SIG-M5 (cell line): ENCODE results near the gene JUP.

Experiments
- DNase-seq: peaks from one replicate; lab custom pipeline; 2025; lab: John Stamatoyannopoulos, UW

Gene JUP

DNA sequence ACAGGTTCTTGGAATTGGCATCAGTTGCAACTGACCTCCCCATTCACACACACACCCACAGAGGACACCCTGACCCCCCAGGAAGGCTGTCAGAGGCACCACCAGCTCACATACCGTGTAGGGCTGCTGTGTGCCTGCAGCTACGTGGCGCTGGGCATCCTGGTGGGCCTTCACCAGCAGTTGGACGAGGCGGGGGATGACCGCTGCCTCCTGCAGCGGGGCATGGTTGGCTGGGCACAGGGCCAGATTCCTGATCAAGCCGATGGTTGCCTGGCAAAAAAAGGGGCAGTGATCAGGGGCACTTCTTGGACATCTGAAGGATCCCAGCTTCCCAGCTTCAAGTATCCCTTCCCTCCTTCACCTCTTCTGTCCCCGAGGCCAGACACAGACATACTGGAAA, 27.9 kb downstream of the JUP start:
- no peak for DNase-seq

DNA sequence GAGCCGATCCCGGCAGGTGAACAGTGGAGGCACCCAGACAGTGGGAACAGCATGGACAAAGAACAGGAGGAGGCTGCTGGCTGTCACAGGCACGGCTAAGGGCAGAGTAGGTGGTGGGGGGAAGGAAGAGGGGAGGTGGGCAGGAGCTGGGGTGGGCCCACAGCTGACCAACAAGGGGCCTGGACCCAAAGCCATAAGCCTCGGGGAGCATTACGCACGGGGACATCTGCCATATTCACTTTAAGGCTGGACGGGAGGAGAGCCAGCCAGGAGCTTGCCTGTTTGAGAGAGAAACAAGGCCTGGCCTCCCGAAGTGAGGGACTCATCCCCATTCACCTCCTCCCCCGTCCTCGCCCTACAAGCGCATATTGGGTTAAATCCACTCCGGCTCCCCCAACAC, 32.4 kb downstream of the JUP start:
- no peak for DNase-seq

DNA sequence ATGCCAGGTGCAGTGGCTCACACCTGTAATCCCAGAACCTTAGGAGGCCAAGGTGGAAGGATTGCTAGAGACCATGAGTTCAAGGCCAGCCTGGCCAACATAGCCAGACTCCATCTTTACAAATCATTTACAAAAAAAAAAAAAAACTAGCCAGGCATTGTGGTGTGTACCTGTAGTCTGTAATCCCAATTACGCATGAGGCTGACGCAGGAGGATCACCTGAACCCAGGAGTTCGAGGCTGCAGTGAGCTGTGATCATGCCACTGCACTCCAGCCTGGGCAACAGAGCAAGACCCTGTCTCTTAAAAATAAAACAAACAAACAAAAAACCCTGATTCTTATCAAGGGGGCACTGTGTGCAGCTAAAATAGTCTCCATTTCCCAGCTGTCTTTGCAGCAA, 35.2 kb downstream of the JUP start:
- no peak for DNase-seq

DNA sequence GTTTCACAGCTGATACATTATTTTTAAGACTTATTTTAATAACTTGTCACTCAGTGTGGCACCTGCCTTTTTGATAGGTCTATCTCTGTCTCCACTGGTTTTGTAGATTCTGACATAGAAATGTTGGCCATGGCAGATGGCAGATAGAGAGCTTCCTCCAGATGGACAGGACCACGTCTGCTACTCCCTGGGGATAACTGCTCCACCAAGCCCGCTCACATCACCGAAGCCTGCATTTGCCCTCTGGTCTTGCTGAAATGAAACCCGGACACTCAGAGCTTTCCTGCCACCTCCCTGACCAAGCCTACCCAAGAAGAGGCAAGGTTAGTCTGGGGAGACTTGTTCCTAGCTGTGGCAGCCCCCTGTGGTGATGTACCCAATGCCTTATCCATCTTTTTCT, 35.6 kb downstream of the JUP start:
- DNase-seq: no peak

DNA sequence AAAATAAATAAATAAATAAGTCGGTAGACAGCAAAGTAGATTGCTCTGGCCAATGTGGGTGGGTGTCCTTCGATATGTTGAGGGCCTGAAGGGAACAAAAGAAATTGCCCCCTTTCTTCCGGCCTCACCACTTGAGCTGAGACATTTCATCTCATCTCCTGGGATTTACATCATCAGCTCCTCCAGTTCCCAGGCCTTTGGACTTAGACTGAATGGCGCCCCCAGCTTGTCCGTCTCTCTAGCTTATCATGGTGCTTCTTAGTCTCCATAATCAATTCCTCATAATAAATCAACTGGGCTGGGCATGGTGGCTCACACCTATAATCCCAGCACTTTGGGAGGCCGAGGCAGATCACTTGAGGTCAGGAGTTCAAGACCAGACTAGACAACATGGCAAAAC, 38.2 kb downstream of the JUP start:
- no peak for DNase-seq

DNA sequence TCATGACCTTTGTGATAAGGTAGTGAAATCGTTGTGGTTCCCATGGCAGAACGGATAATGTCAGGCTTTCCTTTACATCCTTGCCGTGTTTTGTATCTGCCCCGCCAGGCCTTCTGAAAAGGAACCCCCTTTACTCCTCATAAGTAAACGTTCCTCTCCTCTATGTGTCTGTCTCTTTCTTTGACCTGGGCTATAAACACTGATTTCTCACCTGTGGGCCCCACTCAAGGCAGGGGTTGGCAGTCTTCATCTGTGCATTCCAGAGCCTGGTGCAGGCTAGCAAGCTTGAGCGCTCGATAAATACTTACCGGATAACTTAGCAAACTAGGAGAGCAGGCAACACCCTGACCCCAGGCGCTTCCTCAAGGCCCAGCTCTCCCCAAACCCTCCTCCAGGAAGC, 44.8 kb downstream of the JUP start:
- DNase-seq: no peak

DNA sequence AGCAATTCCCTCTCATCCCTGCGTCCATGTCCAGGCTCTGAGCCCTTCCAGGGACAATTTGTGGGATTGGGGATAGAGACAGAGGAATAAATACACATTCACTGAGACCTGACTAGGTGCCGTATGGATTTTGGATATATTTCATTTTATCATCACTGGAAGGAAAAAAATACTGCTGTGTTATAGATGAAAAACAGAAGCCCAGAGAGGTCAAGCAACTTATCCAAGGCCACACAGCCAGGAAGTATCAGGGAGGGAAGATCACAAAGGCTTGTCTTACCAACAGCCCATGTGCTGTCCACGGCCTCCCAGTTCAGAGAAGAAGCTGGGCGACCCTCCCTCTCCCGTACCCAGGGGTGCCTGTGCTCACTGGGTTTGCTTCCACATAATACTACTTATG, 46.0 kb downstream of the JUP start:
- no peak for DNase-seq

DNA sequence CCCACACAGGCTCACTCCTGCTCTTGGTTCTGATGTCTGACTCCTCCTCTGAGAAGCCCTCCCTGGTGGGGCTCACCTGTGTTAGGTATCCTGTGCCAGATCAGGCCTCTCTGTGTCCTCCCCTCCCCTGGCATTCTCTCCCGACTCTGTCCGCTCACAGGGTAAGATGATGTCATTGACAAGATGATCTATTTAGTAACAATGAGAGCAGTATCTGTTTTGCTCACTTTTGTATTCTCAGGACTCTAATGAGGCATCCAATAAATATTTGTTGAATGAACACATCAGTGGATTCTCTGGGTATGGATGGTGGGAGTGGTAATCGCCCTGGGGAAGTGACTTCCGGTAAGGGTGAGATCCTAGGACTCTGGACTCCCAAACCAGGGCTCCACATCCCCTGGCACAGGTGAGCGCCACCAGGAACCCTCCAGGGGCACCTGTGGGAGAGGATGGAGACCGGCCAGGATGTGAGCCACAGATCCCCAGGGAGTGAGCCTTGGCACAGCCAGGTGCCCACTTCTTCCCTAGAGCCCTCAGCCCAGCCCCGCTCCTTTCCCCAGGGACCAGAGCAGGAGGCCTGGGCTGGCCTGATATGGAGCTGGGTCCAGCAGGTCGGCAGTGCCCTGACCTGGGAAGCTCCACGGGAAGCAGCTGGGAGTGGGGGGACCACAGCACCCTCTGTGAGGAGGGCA, 46.7 kb downstream of the JUP start:
- no peak for DNase-seq

DNA sequence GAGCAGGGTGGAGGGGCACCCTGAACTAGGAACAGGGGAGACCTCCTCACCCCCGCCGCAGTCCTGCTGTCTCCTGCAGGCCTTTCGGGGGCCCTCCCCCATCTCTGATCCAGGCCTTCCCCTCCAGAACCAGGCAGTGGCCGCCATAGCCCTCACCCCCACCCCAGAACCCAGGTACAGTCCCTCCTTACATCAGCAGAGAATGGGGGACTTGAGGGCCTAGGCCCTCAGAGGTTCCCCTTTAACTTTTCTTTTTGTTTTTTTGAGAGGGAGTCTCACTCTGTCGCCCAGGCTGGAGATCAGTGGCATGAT, 47.8 kb downstream of the JUP start:
- DNase-seq: no peak

DNA sequence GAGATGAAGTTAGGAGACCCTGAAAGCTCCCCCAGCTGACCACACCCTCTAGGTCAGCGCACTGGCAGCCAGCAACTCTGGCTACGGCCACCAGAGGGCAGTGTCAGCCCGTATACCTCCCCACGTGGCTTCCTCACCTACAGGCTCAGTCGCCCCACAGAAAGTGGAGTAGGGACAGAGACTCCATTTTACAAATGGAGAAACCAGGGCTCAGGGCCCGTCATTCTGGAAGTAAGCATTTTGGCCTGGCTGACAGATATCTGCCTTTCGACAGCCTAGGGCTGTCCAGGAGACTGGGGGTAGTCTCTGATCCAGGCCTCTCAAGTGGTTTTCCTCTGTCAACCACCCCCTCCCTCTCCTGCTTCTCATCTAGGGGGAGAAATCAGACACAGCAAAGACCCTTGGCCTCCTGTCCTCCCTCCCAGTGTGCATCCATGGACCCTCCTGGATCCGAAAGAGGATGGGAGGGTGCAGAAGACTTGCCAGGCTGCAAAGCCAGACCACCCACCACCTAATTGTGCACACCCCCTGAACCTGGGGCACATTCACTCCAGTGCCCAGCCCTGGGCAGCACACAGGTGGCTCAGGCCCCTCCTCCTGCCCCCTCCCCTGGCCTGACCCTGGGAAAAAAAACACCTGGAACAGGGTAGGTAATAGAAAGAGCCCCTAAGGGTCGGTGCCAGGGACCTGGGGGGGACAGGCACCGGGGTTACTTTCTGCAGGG, 48.3 kb downstream of the JUP start:
- no peak for DNase-seq

DNA sequence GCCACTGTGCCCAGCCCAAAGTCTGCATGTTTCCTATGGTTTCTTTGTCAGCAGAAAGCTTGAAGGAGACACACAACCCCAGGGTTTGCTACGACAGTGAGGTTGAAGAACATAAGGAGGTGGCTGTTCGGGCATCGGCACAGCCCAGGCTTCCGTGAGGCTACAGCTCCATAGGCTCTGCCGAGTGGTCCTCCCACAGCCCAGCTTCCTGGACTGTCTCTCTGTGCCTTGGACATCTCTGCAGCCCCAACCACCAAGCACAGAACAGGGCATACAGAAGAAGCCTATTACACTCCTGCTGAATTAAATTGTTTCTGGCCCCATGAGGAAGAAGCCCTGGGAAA, 48.9 kb downstream of the JUP start:
- no peak for DNase-seq

DNA sequence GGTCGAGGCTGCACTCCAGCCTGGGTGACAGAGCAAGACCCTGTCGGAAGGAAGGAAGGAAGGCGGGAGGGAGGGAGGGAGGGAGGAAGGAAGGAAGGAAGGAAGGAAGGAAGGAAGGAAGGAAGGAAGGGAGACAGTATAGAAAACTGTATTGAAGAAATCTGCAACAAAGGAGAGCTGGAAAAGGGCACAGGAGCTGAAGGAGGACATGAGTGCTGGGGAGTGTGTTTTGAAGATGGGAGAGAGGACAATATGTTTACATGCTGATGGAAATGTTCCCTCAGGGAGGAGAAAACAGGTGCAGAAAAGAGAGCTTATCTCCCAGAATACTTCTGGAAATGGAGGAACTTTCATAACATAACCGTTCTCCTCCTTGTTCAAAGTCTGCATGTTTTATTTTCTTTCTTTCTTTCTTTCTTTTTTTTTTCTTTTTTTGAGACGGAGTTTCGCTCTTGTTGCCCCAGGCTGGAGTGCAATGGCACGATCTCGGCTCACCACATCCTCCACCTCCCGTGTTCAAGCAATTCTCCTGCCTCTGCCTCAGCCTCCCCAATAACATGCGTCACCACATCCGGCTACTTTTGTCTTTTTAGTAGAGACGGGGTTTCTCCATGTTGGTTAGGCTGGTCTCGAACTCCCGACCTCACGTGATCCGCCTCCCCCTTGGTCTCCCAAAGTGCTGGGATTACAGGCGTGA, 49.4 kb downstream of the JUP start:
- no peak for DNase-seq

DNA sequence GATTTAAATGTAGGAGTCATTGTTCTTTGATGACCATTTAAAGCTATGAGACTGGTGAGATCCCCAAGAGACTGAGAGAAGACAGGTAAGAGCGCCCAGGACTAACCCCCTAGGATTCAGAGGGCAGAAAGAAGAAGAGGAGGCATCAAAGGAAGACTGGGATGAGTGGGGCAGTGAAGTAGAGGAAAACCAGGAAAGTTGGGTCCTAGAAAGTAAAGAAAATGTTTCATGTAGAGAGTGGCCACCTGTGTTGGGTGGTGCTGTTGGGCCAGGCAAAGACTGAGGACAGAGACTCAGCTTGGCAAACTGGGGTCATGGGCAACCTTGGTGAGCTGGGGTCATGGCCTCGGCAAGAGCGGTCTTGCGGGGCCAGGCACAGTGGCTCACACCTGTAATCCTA, 50.8 kb downstream of the JUP start:
- DNase-seq: no peak

DNA sequence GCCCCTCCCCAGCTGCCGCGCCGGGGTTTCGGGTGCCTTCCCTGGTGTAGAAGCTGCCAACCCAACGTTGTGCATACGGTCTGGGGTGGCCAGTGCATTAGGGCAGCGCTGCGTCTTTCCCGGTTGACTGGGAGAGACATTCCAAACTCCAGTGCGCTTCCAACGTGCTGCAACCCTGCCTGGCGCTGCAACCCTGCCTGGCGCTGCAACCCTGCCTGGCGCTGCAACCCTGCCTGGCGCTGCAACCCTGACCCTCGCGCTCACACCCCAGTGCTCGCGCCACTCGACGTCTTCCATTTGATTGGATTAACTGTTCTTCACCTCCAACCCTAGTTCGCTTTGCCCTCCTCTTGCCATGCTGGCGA, 51.6 kb downstream of the JUP start:
- no peak for DNase-seq

DNA sequence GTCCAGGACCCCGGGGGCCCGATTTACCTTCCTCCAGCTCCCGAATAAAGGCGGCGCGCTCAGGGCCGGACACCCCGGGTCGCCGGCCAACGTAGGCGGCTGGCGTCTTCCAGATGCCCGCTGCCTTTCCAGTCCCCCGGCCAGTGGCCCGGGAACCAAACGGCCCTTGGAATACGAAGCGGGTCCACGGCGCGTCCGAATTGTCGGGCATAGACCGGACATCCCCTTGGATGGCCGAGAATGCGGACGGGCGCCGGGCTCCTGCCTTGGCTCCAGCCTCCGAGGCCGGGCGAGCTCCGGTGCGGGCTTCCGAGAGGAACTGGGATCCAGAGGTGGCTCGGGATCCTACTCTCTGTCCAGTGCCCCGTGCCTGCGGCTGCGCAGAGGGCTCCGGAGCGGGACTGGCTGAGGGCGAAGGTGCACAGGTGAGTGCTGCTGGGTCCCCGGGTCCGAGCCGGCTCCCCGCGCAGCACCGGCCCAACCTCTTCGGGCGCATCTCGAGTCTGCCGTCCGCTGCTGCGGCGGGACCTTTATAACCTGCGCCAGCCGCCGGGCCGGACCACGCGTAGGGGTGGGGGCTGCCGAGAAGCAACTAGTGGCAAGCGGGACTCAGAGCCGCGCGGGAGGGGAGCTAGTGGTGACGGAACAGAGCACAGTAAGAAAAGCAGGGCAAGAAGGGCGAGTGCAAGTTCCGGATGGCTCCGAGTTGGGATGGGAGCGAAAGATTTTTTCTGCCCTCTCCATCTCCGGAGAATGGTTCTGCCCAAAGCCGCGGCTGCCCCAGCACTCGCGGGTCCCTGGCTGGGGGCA, 52.2 kb downstream of the JUP start, which contains the start of gene HAP1:
TSS of gene HAP1 (minus strand) at position 505 of the 810 bp plus-strand sequence. CDS start at position 496, 9 bp downstream.
- DNase-seq: no peak

DNA sequence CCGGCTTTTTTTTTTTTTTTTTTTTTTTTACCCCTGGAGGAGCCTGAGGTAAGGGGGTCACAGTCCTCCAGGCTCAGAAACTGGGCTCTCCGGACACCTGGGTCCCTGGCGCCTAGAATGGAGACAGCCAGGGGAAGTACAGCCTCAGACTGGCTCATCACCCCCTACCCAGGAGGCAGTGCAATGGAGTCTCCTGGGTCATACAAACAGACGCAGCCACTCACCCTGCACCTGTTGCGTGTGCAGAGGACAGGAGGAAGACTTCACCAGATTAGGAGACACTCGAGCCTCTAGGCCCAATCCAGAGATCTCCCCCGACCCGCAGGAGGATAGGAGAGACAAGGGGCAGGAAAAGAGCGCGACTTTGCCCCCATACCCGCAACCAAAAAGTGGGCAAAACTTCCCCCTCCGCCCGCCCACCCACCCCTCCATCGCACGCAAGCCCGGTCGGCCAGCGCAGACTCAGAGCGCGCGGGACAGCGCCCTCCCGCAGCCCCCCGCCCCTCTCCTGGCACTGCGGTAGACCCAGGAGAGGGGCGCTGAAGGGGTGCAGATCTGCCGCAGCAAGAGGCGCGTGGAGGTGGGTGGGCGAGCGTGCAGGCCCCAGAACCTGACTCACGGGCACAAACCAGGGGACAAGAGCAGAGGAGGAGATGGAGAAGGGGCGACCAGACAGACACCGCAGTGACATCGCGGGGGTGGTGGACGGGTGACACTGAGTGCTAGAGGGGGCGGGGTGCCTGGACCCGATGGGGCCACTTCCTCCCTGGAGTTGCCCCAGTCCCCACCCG, 53.0 kb downstream of the JUP start:
- no peak for DNase-seq

DNA sequence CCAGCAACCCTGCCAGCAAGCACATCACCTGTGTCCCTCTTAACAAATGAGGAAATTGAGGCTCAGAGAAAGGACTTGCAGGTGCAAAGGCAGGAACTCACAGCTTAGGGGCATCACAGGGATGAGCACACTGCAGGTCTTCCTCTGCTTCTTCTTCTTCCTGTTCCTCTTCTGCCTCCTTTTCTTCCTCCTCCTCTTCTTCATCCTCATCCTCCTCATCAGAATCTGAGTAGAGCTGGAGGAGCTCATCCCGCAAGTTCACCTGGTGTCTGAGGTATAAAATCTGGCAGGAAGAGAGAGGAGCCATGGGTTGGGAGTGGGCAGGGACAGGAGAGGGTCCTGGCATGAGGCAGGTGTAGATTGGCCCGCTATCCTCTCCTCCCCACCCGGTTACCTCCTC, 54.7 kb downstream of the JUP start:
- DNase-seq: no peak

DNA sequence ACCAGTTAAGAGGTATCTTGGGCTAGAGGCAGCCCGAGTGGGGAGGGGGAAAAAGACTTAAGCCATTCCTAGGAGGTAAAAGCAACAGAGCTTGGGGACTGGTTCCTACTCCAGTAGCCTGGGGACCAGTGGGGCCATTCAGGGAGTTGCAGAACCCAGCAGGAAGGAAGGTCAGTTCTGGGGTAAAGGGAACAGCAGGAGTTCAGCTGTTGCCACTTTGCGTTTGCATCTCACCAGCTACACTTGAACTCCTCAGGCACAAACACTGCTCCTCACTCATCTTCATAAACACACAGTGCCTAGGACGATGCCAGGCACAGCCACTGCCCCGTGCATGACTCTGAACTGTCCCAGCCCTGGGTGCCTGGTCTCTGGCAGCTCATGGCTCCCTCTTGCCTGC, 56.0 kb downstream of the JUP start:
- DNase-seq: no peak

DNA sequence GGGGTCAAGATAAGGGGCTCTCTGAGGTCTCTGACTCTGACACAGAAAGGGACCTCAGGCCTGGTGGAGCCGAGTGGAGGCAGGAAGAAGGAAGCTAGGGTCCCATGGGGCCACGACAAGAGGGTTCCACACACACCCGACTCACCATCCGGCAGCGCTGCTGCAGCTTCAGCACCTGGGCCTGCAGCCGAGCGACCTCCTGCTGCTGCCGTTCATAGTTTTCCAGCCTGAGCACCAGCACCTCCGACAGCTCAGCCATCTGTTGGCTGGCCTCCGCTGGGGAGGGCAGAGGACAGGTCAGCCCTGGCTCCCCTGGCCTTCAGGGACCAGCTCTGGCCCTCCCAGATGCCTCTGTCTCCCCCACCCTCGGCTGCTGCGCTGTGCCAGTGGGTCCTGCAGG, 58.5 kb downstream of the JUP start:
- DNase-seq: no peak

DNA sequence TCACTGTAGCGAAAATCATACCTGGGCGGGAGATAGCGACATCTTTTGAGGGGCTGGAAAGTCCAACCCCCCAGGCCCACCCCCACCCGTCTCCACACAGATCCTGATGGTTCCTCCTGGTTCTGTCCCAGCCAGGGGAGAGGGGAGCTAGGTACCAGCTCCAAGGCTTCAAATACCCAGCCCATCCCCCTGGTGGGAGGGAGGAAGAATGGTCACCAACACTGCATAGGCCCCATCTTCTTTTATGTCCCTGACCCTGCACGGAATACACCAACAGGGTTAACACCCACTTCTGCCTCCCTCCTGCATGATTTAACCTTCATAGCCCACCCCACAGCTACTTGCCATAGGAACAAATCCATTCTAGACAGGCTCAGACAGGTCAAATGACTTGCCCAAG, 61.4 kb downstream of the JUP start:
- DNase-seq: no peak

DNA sequence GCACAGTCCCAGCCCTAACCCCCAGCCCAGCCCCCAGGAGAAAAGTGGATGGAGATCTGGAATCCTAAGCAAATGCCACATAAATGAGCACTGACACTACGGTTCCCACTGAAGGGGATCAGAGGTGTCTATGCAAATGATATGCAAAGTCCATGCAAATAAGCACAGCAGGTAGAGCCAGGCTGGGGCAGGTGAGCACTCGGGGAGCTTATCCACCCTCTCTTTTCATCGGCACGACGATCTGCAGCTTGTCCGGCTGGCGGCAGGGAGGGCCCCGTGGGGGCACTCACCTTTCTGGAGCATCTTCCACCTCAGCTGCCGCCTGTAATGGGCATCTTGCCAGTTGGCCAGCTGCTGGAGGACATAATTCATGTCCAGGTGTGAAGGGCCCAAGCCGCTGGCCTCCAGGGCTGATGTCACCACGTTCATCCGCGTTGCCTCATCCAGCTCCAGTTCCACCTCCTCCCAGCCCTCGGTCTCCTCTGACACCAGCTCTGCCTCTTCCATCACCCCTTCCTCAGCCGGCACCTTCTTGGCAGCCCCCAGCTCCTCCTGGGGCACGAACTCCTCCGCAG, 61.9 kb downstream of the JUP start:
- DNase-seq: no peak
